Measurements from ENCODE around the gene PAPPA. TPM values are rescaled to one million over a fixed set of nuclear protein-coding genes. Genes with fewer than 3 reads are reported as not detected.

PAPPA gene
- total RNA-seq, 1 experiment from 2014 or later = 0.05 TPM

DNA sequence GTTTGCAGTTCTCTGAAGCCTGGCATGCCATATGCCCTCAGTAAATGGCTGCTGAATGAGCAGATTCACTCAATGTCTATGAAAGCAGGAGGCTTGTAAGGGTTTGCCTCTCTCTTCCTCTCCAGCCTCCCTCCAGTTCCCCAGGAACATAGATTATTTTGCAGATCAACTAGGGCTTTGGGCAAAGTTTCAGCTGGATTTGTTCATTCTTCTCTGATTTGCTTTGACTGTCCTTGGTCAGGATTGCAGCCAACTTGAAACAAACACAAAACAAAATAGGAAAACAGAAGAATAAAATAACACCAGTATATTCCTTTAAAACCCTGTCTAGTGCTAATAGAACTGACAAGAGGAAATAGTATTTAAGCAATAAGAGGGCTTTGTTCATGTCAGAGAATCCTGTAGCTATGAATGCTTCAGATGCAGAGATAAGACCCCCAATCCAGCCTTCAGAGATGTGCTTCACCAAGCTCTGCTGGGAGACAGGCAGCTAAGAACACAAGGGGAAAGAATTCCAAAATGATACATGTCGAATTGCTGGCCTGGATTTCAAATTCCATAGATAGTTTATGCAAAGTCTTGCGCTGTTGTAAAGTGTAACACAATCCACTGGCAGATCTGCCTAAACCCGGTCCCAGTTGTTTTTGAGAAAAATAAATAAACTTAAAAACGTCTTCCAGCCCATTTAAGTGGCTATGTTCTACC lies 174.3 kb downstream of the PAPPA start:
- H3K4me3 ChIP-seq (replicated peaks in 1 of 2; ENCODE audit: low read depth in 1 of 2, low read length in 2 of 2) = no peak overlapping the region
- H3K27ac ChIP-seq (ENCODE audit: low read depth, low read length) = no peak overlapping the region
- TF ChIP-seq, protein P1, sequence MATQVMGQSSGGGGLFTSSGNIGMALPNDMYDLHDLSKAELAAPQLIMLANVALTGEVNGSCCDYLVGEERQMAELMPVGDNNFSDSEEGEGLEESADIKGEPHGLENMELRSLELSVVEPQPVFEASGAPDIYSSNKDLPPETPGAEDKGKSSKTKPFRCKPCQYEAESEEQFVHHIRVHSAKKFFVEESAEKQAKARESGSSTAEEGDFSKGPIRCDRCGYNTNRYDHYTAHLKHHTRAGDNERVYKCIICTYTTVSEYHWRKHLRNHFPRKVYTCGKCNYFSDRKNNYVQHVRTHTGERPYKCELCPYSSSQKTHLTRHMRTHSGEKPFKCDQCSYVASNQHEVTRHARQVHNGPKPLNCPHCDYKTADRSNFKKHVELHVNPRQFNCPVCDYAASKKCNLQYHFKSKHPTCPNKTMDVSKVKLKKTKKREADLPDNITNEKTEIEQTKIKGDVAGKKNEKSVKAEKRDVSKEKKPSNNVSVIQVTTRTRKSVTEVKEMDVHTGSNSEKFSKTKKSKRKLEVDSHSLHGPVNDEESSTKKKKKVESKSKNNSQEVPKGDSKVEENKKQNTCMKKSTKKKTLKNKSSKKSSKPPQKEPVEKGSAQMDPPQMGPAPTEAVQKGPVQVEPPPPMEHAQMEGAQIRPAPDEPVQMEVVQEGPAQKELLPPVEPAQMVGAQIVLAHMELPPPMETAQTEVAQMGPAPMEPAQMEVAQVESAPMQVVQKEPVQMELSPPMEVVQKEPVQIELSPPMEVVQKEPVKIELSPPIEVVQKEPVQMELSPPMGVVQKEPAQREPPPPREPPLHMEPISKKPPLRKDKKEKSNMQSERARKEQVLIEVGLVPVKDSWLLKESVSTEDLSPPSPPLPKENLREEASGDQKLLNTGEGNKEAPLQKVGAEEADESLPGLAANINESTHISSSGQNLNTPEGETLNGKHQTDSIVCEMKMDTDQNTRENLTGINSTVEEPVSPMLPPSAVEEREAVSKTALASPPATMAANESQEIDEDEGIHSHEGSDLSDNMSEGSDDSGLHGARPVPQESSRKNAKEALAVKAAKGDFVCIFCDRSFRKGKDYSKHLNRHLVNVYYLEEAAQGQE (IDR thresholded peaks at IDR 0.05; ENCODE audit: low read depth) = no peak
- TF ChIP-seq CBX3 (IDR thresholded peaks at IDR 0.05; ENCODE audit: low read depth) = no peak
- TF ChIP-seq CEBPB (IDR thresholded peaks at IDR 0.05; ENCODE audit: low read depth) = no peak
- TF ChIP-seq SP1 (IDR thresholded peaks at IDR 0.05; ENCODE audit: low read depth) = no peak
- TF ChIP-seq TCF7L2 (IDR thresholded peaks at IDR 0.05; ENCODE audit: borderline replicate concordance, extremely low read depth, insufficient read depth, insufficient read length) = no peak
- TF ChIP-seq SRF (IDR thresholded peaks at IDR 0.05; ENCODE audit: low read depth) = no peak
- no peak for TF ChIP-seq ZFX (IDR thresholded peaks at IDR 0.05)
- no peak for TF ChIP-seq JUND (IDR thresholded peaks at IDR 0.05)
- TF ChIP-seq, protein P2, sequence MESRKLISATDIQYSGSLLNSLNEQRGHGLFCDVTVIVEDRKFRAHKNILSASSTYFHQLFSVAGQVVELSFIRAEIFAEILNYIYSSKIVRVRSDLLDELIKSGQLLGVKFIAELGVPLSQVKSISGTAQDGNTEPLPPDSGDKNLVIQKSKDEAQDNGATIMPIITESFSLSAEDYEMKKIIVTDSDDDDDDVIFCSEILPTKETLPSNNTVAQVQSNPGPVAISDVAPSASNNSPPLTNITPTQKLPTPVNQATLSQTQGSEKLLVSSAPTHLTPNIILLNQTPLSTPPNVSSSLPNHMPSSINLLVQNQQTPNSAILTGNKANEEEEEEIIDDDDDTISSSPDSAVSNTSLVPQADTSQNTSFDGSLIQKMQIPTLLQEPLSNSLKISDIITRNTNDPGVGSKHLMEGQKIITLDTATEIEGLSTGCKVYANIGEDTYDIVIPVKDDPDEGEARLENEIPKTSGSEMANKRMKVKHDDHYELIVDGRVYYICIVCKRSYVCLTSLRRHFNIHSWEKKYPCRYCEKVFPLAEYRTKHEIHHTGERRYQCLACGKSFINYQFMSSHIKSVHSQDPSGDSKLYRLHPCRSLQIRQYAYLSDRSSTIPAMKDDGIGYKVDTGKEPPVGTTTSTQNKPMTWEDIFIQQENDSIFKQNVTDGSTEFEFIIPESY (IDR thresholded peaks at IDR 0.05; ENCODE audit: extremely low read depth, insufficient replicate concordance, low read length) = no peak
- no peak for TF ChIP-seq EZH2phosphoT487 (IDR thresholded peaks at IDR 0.05; ENCODE audit: borderline replicate concordance)
- TF ChIP-seq POLR2AphosphoS5 (IDR thresholded peaks at IDR 0.05; ENCODE audit: low read depth, low read length) = no peak
- no peak for TF ChIP-seq YY1 (IDR thresholded peaks at IDR 0.05; ENCODE audit: extremely low read depth, insufficient replicate concordance, low read depth, low read length)
- no peak for TF ChIP-seq ELF1 (IDR thresholded peaks at IDR 0.05; ENCODE audit: borderline replicate concordance, low read depth)
- no peak for TF ChIP-seq EGR1 (IDR thresholded peaks at IDR 0.05; ENCODE audit: low read depth)
- no peak overlapping the region for H3K4me2 ChIP-seq (ENCODE audit: low read length)
- intact Hi-C loops (cut with micrococcal nuclease) = no loop called here
- H3K9me3 ChIP-seq (ENCODE audit: control insufficient read depth in 1 of 2, insufficient read depth in 1 of 2, low read depth in 1 of 2, low read length in 2 of 2) = no peaks in the 10 kb centered on the region
- ATAC-seq (no peak), DNase-seq (ENCODE audit: low read depth, low spot score) (no peak)
- POLR2A ChIA-PET = no interaction called here
- no peaks in the 10 kb centered on the region for H3K4me1 ChIP-seq (ENCODE audit: control insufficient read depth in 1 of 2, insufficient read depth in 2 of 2, low read length in 2 of 2)
- RAD21 ChIA-PET (ENCODE audit: low non-redundant PET in 1 of 2, low total read pairs in 2 of 2, uncharacterized antibody in 2 of 2, unreplicated experiment in 2 of 2) = no interaction called here
- no peaks in the 10 kb centered on the region for H3K36me3 ChIP-seq (ENCODE audit: control insufficient read depth in 1 of 2, insufficient read depth in 2 of 2, low read length in 2 of 2)
- BruUV-seq (replicated peaks) = no TSS peak
- no peaks in the 10 kb centered on the region for H3K79me2 ChIP-seq (ENCODE audit: insufficient read depth, low read length)
- H4K20me1 ChIP-seq (ENCODE audit: insufficient read depth) = no peaks in the 10 kb centered on the region
- no peak overlapping the region for H2AFZ ChIP-seq (ENCODE audit: low read depth, low read length, poor library complexity, severe bottlenecking)
- no peaks in the 10 kb centered on the region for H3K9me2 ChIP-seq (ENCODE audit: insufficient read depth)
- H3K27me3 ChIP-seq (ENCODE audit: insufficient read depth, low read length) = peaks cover 79% of the 10 kb centered on the region
- no peak overlapping the region for H3K9ac ChIP-seq (ENCODE audit: low read length)
- CTCF ChIA-PET = no interaction called here
